ENCODE measurements around the gene LY6G6F. TPM values are rescaled to one million over a fixed set of nuclear protein-coding genes. Genes with fewer than 3 reads are reported as not detected.

LY6G6F gene
- total and polyA plus RNA-seq, 10 of the 15 experiments (the other 5 are each of a cell fraction or from before 2014, with no cell fraction given) = not detected

GRCh38 chr6:31729515-31729978, 22.9 kb downstream of the LY6G6F start (continued):
- no peak for TF ChIP-seq FOXM1 (IDR thresholded peaks at IDR 0.05; ENCODE audit: low read depth, low read length)
- no peak for TF ChIP-seq REST (IDR thresholded peaks at IDR 0.05; ENCODE audit: low read depth, low read length)
- 0 out of 2 replicates have a peak, but pooled peaks have one; percentile 14 for TF ChIP-seq ESRRA (IDR thresholded peaks at IDR 0.05; ENCODE audit: low read length)
- no peak for TF ChIP-seq NFYA (IDR thresholded peaks at IDR 0.05; ENCODE audit: borderline replicate concordance, low read depth, low read length)
- 0 out of 2 replicates have a peak, but pooled peaks have one; percentile 28 for TF ChIP-seq EED (IDR thresholded peaks at IDR 0.05; ENCODE audit: low read depth)
- no peak for TF ChIP-seq CBX3 (IDR thresholded peaks at IDR 0.05; ENCODE audit: borderline replicate concordance, low read depth)
- no peak for TF ChIP-seq MYC (IDR thresholded peaks at IDR 0.05; ENCODE audit: insufficient read depth, insufficient read length, insufficient replicate concordance, low read length, severe bottlenecking)
- TF ChIP-seq SREBF2 (IDR thresholded peaks at IDR 0.05; ENCODE audit: low read length) = no peak
- no peak for TF ChIP-seq SKIL (IDR thresholded peaks at IDR 0.05; ENCODE audit: low read depth, poor library complexity, severe bottlenecking)
- TF ChIP-seq E2F8 (IDR thresholded peaks at IDR 0.05; ENCODE audit: low read depth, partially characterized antibody) = no peak
- TF ChIP-seq ETV6 (conservative IDR thresholded peaks at IDR 0.05 in 1 of 2, IDR thresholded peaks at IDR 0.05 in 1 of 2; ENCODE audit: borderline replicate concordance in 1 of 2, low read depth in 1 of 2) = no peak
- no peak for TF ChIP-seq TAF1 (IDR thresholded peaks at IDR 0.05; ENCODE audit: borderline replicate concordance, low read depth, low read length)
- no peak for TF ChIP-seq RCOR1 (conservative IDR thresholded peaks at IDR 0.05; ENCODE audit: low read depth, low read length)
- no peak; the same call in 1 of the 2 replicates for TF ChIP-seq NR2F1 (conservative IDR thresholded peaks at IDR 0.05)
- TF ChIP-seq STAT1 (conservative IDR thresholded peaks at IDR 0.05) = 0 out of 2 replicates have a peak, but pooled peaks have one; percentile 39
- no peak for TF ChIP-seq CBFB (IDR thresholded peaks at IDR 0.05; ENCODE audit: low read depth)
- no peak for TF ChIP-seq ZNF24 (IDR thresholded peaks at IDR 0.05)
- 0 out of 3 replicates have a peak, but pooled peaks of 1 of the 2 experiments have one; percentile 38 for TF ChIP-seq EGR1 (IDR thresholded peaks at IDR 0.05; ENCODE audit: borderline replicate concordance in 1 of 2, low read depth in 2 of 2, low read length in 2 of 2)
- TF ChIP-seq NR2C2 (IDR thresholded peaks at IDR 0.05; ENCODE audit: borderline replicate concordance, control insufficient read depth, insufficient read length, low read depth) = no peak
- no peak for TF ChIP-seq SIX5 (IDR thresholded peaks at IDR 0.05; ENCODE audit: low read depth, low read length, severe bottlenecking)
- TF ChIP-seq CHD2 (IDR thresholded peaks at IDR 0.05; ENCODE audit: borderline replicate concordance, low read depth, low read length) = peak; percentile 42; the same call in 1 of the 2 replicates

All from GM12878 (cell line).